ENCODE data around the gene EHBP1L1.

EHBP1L1 gene

DNA sequence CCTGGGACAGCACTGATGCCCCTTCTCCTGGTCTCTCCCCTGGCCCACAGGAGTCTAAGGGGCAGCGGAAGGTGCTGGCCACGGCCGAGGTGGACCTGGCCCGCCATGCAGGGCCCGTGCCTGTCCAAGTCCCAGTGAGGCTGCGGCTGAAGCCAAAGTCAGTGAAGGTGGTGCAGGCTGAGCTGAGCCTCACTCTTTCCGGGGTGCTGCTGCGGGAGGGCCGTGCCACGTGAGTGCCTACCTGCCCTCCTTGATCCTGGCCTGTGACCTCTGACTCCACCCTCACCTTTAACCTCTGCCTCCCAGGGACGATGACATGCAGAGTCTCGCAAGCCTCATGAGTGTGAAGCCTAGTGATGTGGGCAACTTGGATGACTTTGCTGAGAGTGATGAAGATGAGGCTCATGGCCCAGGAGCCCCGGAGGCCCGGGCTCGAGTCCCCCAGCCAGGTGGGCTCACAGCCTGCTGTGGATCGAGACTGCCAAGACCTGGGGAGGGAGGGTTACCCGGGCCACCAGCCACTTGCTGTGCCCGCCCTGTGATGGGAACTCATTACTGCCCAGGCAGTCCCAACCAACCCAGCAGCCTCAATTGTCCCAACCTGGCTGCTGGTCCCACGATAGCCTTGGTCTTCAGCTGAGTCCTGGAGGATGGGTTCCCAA is 4.3 kb downstream of the EHBP1L1 start:
- ATAC-seq: no peak
- TF ChIP-seq ZFP30 (CRISPR knock-in tag; IDR thresholded peaks at IDR 0.05) (no peak), ZNF565 (CRISPR knock-in tag; conservative IDR thresholded peaks at IDR 0.05; ENCODE audit: low read depth) (no peak), OSR1 (CRISPR knock-in tag; IDR thresholded peaks at IDR 0.05) (no peak)

DNA sequence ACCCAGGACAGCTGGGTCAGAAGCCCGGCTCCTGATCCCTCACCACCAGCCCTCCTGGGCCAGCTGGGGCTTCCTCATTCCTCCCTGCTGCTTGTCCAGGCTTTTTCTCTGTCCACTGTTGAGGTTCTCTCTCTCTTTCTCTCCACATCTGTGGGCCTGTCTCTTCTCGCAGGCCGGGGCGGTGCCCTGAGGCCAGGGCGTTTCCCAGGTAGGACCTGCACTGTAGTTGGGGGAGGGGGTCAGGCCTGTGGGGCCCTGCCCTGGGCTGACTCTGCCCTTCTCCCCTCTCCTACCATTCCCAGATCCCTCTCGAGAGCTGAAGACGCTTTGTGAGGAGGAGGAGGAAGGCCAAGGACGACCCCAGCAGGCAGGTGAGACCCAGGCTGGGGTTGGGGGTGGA is 4.9 kb downstream of the EHBP1L1 start:
- TF ChIP-seq GLIS3 (CRISPR knock-in tag; IDR thresholded peaks at IDR 0.05) (no peak), ARNTL (CRISPR knock-in tag; IDR thresholded peaks at IDR 0.05; ENCODE audit: borderline replicate concordance, low read depth) (no peak), ZFP3 (CRISPR knock-in tag; IDR thresholded peaks at IDR 0.05) (no peak), BACH2 (CRISPR knock-in tag; IDR thresholded peaks at IDR 0.05; ENCODE audit: borderline replicate concordance) (no peak), ZNF70 (CRISPR knock-in tag; IDR thresholded peaks at IDR 0.05) (no peak), TCF4 (CRISPR knock-in tag; IDR thresholded peaks at IDR 0.05; ENCODE audit: borderline replicate concordance) (no peak), ZNF565 (CRISPR knock-in tag; conservative IDR thresholded peaks at IDR 0.05; ENCODE audit: low read depth) (no peak), SNAI2 (CRISPR knock-in tag; IDR thresholded peaks at IDR 0.05) (no peak), ZFP30 (CRISPR knock-in tag; IDR thresholded peaks at IDR 0.05) (no peak), TOX (CRISPR knock-in tag; IDR thresholded peaks at IDR 0.05; ENCODE audit: borderline replicate concordance) (no peak)
- TF ChIP-seq, protein P1, sequence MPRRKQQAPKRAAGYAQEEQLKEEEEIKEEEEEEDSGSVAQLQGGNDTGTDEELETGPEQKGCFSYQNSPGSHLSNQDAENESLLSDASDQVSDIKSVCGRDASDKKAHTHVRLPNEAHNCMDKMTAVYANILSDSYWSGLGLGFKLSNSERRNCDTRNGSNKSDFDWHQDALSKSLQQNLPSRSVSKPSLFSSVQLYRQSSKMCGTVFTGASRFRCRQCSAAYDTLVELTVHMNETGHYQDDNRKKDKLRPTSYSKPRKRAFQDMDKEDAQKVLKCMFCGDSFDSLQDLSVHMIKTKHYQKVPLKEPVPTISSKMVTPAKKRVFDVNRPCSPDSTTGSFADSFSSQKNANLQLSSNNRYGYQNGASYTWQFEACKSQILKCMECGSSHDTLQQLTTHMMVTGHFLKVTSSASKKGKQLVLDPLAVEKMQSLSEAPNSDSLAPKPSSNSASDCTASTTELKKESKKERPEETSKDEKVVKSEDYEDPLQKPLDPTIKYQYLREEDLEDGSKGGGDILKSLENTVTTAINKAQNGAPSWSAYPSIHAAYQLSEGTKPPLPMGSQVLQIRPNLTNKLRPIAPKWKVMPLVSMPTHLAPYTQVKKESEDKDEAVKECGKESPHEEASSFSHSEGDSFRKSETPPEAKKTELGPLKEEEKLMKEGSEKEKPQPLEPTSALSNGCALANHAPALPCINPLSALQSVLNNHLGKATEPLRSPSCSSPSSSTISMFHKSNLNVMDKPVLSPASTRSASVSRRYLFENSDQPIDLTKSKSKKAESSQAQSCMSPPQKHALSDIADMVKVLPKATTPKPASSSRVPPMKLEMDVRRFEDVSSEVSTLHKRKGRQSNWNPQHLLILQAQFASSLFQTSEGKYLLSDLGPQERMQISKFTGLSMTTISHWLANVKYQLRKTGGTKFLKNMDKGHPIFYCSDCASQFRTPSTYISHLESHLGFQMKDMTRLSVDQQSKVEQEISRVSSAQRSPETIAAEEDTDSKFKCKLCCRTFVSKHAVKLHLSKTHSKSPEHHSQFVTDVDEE (CRISPR knock-in tag; IDR thresholded peaks at IDR 0.05): no peak
- TF ChIP-seq, protein P2, sequence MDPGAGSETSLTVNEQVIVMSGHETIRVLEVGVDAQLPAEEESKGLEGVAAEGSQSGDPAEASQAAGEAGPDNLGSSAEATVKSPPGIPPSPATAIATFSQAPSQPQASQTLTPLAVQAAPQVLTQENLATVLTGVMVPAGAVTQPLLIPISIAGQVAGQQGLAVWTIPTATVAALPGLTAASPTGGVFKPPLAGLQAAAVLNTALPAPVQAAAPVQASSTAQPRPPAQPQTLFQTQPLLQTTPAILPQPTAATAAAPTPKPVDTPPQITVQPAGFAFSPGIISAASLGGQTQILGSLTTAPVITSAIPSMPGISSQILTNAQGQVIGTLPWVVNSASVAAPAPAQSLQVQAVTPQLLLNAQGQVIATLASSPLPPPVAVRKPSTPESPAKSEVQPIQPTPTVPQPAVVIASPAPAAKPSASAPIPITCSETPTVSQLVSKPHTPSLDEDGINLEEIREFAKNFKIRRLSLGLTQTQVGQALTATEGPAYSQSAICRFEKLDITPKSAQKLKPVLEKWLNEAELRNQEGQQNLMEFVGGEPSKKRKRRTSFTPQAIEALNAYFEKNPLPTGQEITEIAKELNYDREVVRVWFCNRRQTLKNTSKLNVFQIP (CRISPR knock-in tag; IDR thresholded peaks at IDR 0.05; ENCODE audit: borderline replicate concordance, low read depth): no peak
- TF ChIP-seq, protein P3, sequence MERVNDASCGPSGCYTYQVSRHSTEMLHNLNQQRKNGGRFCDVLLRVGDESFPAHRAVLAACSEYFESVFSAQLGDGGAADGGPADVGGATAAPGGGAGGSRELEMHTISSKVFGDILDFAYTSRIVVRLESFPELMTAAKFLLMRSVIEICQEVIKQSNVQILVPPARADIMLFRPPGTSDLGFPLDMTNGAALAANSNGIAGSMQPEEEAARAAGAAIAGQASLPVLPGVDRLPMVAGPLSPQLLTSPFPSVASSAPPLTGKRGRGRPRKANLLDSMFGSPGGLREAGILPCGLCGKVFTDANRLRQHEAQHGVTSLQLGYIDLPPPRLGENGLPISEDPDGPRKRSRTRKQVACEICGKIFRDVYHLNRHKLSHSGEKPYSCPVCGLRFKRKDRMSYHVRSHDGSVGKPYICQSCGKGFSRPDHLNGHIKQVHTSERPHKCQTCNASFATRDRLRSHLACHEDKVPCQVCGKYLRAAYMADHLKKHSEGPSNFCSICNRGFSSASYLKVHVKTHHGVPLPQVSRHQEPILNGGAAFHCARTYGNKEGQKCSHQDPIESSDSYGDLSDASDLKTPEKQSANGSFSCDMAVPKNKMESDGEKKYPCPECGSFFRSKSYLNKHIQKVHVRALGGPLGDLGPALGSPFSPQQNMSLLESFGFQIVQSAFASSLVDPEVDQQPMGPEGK (CRISPR knock-in tag; IDR thresholded peaks at IDR 0.05; ENCODE audit: borderline replicate concordance): no peak
- no peak for ATAC-seq

DNA sequence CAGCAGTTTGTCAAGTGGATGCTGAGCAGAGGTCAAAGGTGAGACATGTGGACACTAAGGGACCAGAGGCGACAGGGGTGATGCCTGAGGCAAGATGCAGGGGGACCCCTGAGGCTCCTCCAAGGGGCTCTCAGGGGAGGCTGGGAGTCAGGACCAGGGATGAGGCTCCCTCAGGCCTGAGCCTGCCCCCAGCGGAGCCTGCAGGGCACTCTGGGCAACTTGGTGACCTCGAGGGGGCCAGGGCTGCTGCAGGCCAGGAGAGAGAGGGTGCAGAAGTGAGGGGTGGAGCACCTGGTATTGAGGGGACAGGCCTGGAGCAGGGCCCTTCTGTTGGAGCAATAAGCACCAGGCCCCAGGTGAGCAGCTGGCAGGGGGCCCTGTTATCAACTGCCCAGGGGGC is 6.1 kb downstream of the EHBP1L1 start:
- ATAC-seq: no peak
- TF ChIP-seq, protein P4, sequence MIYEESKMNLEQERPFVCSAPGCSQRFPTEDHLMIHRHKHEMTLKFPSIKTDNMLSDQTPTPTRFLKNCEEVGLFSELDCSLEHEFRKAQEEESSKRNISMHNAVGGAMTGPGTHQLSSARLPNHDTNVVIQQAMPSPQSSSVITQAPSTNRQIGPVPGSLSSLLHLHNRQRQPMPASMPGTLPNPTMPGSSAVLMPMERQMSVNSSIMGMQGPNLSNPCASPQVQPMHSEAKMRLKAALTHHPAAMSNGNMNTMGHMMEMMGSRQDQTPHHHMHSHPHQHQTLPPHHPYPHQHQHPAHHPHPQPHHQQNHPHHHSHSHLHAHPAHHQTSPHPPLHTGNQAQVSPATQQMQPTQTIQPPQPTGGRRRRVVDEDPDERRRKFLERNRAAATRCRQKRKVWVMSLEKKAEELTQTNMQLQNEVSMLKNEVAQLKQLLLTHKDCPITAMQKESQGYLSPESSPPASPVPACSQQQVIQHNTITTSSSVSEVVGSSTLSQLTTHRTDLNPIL (CRISPR knock-in tag; IDR thresholded peaks at IDR 0.05; ENCODE audit: low read depth): no peak
- TF ChIP-seq, protein P5, sequence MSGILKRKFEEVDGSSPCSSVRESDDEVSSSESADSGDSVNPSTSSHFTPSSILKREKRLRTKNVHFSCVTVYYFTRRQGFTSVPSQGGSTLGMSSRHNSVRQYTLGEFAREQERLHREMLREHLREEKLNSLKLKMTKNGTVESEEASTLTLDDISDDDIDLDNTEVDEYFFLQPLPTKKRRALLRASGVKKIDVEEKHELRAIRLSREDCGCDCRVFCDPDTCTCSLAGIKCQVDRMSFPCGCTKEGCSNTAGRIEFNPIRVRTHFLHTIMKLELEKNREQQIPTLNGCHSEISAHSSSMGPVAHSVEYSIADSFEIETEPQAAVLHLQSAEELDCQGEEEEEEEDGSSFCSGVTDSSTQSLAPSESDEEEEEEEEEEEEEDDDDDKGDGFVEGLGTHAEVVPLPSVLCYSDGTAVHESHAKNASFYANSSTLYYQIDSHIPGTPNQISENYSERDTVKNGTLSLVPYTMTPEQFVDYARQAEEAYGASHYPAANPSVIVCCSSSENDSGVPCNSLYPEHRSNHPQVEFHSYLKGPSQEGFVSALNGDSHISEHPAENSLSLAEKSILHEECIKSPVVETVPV (CRISPR knock-in tag; IDR thresholded peaks at IDR 0.05): no peak
- no peak for TF ChIP-seq BACH2 (CRISPR knock-in tag; IDR thresholded peaks at IDR 0.05; ENCODE audit: borderline replicate concordance)
- no peak for TF ChIP-seq OSR1 (CRISPR knock-in tag; IDR thresholded peaks at IDR 0.05)
- no peak for TF ChIP-seq SNAI2 (CRISPR knock-in tag; IDR thresholded peaks at IDR 0.05)
- no peak for TF ChIP-seq PPARA (CRISPR knock-in tag; IDR thresholded peaks at IDR 0.05; ENCODE audit: borderline replicate concordance)
- no peak for TF ChIP-seq CSDC2 (CRISPR knock-in tag; IDR thresholded peaks at IDR 0.05)
- no peak for TF ChIP-seq ZFP30 (CRISPR knock-in tag; IDR thresholded peaks at IDR 0.05)
- TF ChIP-seq TCF4 (CRISPR knock-in tag; IDR thresholded peaks at IDR 0.05; ENCODE audit: borderline replicate concordance): no peak
- TF ChIP-seq ZNF70 (CRISPR knock-in tag; IDR thresholded peaks at IDR 0.05): no peak
- TF ChIP-seq RARB (CRISPR knock-in tag; IDR thresholded peaks at IDR 0.05): no peak
- no peak for TF ChIP-seq ZC3H10 (CRISPR knock-in tag; IDR thresholded peaks at IDR 0.05)
- TF ChIP-seq, protein P1 (CRISPR knock-in tag; IDR thresholded peaks at IDR 0.05): no peak
- TF ChIP-seq ZFP3 (CRISPR knock-in tag; IDR thresholded peaks at IDR 0.05): no peak
- TF ChIP-seq ARNTL (CRISPR knock-in tag; IDR thresholded peaks at IDR 0.05; ENCODE audit: borderline replicate concordance, low read depth): no peak
- TF ChIP-seq, protein P2 (CRISPR knock-in tag; IDR thresholded peaks at IDR 0.05; ENCODE audit: borderline replicate concordance, low read depth): no peak
- TF ChIP-seq ISL1 (CRISPR knock-in tag; IDR thresholded peaks at IDR 0.05): no peak
